Measurements from ENCODE around the gene NPEPPS. TPM values are rescaled to one million over a fixed set of nuclear protein-coding genes. Genes with fewer than 3 reads are reported as not detected.
A peak's percentile ranks its signal among the peaks of the same experiment; 100 is the strongest.
"Not testable (repeated sequence)": the region's sequence is repeated elsewhere in the genome, so short reads cannot be mapped to it uniquely, and the experiment has no call there.

The NPEPPS gene
- total and polyA plus RNA-seq, 2 of the 8 experiments (the other 6 are each of a cell fraction or from before 2014, with no cell fraction given) = 53.6 to 118 TPM

DNA sequence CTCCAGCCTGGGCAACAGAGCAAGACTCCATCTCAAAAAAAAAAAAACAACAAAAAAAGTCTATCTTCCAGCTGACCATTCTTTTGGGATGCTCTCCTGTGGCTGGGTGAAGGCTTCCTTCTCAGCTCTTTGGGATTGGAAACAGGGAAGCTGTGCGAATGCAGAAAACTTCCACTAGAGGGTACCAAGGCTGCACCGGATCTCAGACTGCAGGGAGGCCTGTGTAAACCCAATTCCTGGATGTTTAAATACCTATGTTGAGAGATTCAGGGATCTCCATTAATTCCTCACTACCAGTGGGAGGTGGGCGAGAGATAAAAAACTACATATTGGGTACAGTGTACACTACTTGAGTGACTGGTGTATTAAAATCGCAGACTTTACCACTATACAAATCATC is 30.3 kb upstream of the NPEPPS start:
- TF ChIP-seq RAD21 (IDR thresholded peaks at IDR 0.05 in 1 of 2, conservative IDR thresholded peaks at IDR 0.05 in 1 of 2; ENCODE audit: low read depth in 2 of 2, low read length in 2 of 2) = peak; percentile 50 to 58
- TF ChIP-seq, protein P1, sequence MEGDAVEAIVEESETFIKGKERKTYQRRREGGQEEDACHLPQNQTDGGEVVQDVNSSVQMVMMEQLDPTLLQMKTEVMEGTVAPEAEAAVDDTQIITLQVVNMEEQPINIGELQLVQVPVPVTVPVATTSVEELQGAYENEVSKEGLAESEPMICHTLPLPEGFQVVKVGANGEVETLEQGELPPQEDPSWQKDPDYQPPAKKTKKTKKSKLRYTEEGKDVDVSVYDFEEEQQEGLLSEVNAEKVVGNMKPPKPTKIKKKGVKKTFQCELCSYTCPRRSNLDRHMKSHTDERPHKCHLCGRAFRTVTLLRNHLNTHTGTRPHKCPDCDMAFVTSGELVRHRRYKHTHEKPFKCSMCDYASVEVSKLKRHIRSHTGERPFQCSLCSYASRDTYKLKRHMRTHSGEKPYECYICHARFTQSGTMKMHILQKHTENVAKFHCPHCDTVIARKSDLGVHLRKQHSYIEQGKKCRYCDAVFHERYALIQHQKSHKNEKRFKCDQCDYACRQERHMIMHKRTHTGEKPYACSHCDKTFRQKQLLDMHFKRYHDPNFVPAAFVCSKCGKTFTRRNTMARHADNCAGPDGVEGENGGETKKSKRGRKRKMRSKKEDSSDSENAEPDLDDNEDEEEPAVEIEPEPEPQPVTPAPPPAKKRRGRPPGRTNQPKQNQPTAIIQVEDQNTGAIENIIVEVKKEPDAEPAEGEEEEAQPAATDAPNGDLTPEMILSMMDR (IDR thresholded peaks at IDR 0.05; ENCODE audit: control extremely low read depth in 1 of 3, insufficient read depth in 1 of 3, low read depth in 1 of 3, low read length in 3 of 3) = peak in 2 of 3 experiments; percentile 16 to 44; a peak in 2 of 4 replicates
- not testable (repeated sequence) for H3K36me3 ChIP-seq (ENCODE audit: control insufficient read depth in 2 of 4, insufficient read depth in 4 of 4, low read length in 3 of 4); H2AK5ac ChIP-seq (ENCODE audit: low read depth, low read length); H2BK120ac ChIP-seq (replicated peaks; ENCODE audit: low read depth, low read length); H3K27ac ChIP-seq (ENCODE audit: low read depth, low read length); H3K79me2 ChIP-seq (ENCODE audit: control insufficient read depth in 1 of 2, insufficient read depth in 2 of 2, low read length in 2 of 2); DNase-seq (ENCODE audit: low read depth in 1 of 2, low spot score in 2 of 2); H4K91ac ChIP-seq (replicated peaks; ENCODE audit: insufficient read length, low read length); FAIRE-seq; H4K20me1 ChIP-seq (replicated peaks in 1 of 2; ENCODE audit: control insufficient read depth in 1 of 2, insufficient read depth in 2 of 2, low read length in 2 of 2); H3K27me3 ChIP-seq (replicated peaks in 1 of 4; ENCODE audit: control insufficient read depth in 3 of 4, extremely low read depth in 1 of 4, insufficient read depth in 3 of 4, low read length in 3 of 4); H3K9me3 ChIP-seq (ENCODE audit: insufficient read depth in 2 of 2, low read depth in 1 of 2, low read length in 1 of 2); H3K23ac ChIP-seq (ENCODE audit: insufficient read length); H3K79me1 ChIP-seq (ENCODE audit: low read depth, low read length); H3K14ac ChIP-seq (ENCODE audit: insufficient read length); H3K9ac ChIP-seq (replicated peaks in 1 of 4; ENCODE audit: extremely low read depth in 1 of 4, low read depth in 3 of 4, low read length in 3 of 4); H3K56ac ChIP-seq (replicated peaks; ENCODE audit: insufficient read length, low read depth, low read length); H2AFZ ChIP-seq (ENCODE audit: low read length); H2BK5ac ChIP-seq (ENCODE audit: low read depth, low read length); H3K4ac ChIP-seq (replicated peaks; ENCODE audit: insufficient read length, low read depth, low read length); H3K4me2 ChIP-seq (ENCODE audit: insufficient read depth in 1 of 2, low read depth in 2 of 2, low read length in 2 of 2); H2BK20ac ChIP-seq (ENCODE audit: low read length); H3K4me1 ChIP-seq (replicated peaks in 1 of 4; ENCODE audit: control insufficient read depth in 3 of 4, insufficient read depth in 4 of 4, low read length in 3 of 4); H2BK15ac ChIP-seq (ENCODE audit: low read length); H2BK12ac ChIP-seq (ENCODE audit: low read depth, low read length); H3K18ac ChIP-seq (ENCODE audit: extremely low read depth, low read length); H3K23me2 ChIP-seq (ENCODE audit: low read depth, low read length); H4K8ac ChIP-seq (ENCODE audit: extremely low read depth, insufficient read depth, low read length); H3K4me3 ChIP-seq (ENCODE audit: extremely low read depth in 1 of 4, insufficient read depth in 2 of 4, low read depth in 3 of 4, low read length in 4 of 4); H4K5ac ChIP-seq (ENCODE audit: insufficient read length, low read depth, low read length)
- 66% methylated on average over 3 of the region's 4 CpGs; no CpG with 5 or more reads in 1 of the 2 experiments for whole genome bisulfite sequencing, 2 experiments (ENCODE audit: extremely low coverage in 1 of 2, insufficient coverage in 1 of 2, insufficient read length in 1 of 2, insufficient replicate concordance in 2 of 2, low coverage in 1 of 2, low lambda C conversion rate in 2 of 2, missing lambda C conversion rate in 1 of 2)
- ChIA-PET POLR2A (ENCODE audit: partially characterized antibody) (interaction anchor here (1.1 to 1.2 kb wide), 2 partner anchors 77 to 149 kb away, joined by 3 to 5 read pairs; partner anchors contain the start of gene KPNB1), CTCF (ENCODE audit: partially characterized antibody) (interaction anchor here (0.8 to 1.2 kb wide), 6 partner anchors 97 to 117 kb away, joined by 3 to 6 read pairs (median 3); no protein-coding TSS in a partner anchor)

Measured in H1 (cell line).